K562 (cell line): ENCODE results near the gene SLC41A3. TPM values are rescaled to one million over a fixed set of nuclear protein-coding genes. Genes with fewer than 3 reads are reported as not detected.

Source experiments
- ATAC-seq: fragments of 200-7000 bp; cut with Tn5 transposase; 3 replicates; pipeline ENCODE4 v1.9.1; 2020; ENCODE audit warnings: moderate library complexity
- BruUV-seq: library from RNA; stranded (reverse); fragments of 400-500 nt; replicated peaks from 2 replicates; lab custom pipeline; 2021; lab: Mats Ljungman, UMichigan
- CTCF ChIA-PET: fragments of 300-600 bp; formaldehyde crosslinking; extraction: SDS; loops from one replicate; lab custom pipeline; 2021; ENCODE audit warnings: low intra/inter-chr PET ratio; lab: Yijun Ruan, JAX
- POLR2A ChIA-PET: fragments of 300-600, 350-650 bp; sonication (Branson Sonifier 250); formaldehyde crosslinking; extraction: SDS; loops from one replicate; lab custom pipeline; 2021; ENCODE audit warnings: antibody characterized with exemption, inconsistent platforms; lab: Yijun Ruan, JAX
- DNase-seq, 4 experiments: peaks; one replicate each; pipeline versions ENCODE4 v3.0.0 to v3.0.0-alpha.2; 2011 to 2018; ENCODE audit warnings: low spot score in 3 of 4, mixed read lengths in 3 of 4; ENCODE audit errors: extremely low read depth in 1 of 4
- FAIRE-seq: peaks from 2 replicates; lab custom pipeline; 2011; peaks lifted over from hg19 to GRCh38; lab: Jason Lieb, UNC
- H2AFZ ChIP-seq: 2 replicates; pipeline ENCODE4 v1.6.0; 2011; ENCODE audit warnings: low read depth, low read length, control low read depth, inconsistent platforms
- H3K27ac ChIP-seq: fragments of 200-600 bp; 3 replicates; pipeline ENCODE4 v1.8.0; 2011; ENCODE audit warnings: low read depth, mild to moderate bottlenecking, control low read depth, inconsistent platforms, low read length, moderate library complexity, mixed read lengths; ENCODE audit errors: extremely low read depth
- H3K27me3 ChIP-seq, 2 experiments: fragments of 300-600 bp in 1 of 2; 2 replicates in 1 of 2; 3 replicates in 1 of 2; pipeline versions ENCODE4 v1.6.0 to v1.8.0; 2011; ENCODE audit warnings: inconsistent platforms in 2 of 2, low read length in 2 of 2, mild to moderate bottlenecking in 1 of 2, mixed read lengths in 1 of 2, moderate library complexity in 1 of 2; ENCODE audit not compliant: control insufficient read depth in 2 of 2, insufficient read depth in 2 of 2
- H3K36me3 ChIP-seq: fragments of 300-600 bp; 3 replicates; pipeline ENCODE4 v1.8.0; 2011; ENCODE audit warnings: mild to moderate bottlenecking, low read length, inconsistent platforms; ENCODE audit not compliant: control insufficient read depth, insufficient read depth
- H3K4me1 ChIP-seq, 2 experiments: fragments of 200-600 bp in 1 of 2; replicated peaks in 1 of 2; 2 replicates in 1 of 2; 3 replicates in 1 of 2; pipeline versions ENCODE4 v1.5.1 to v1.8.0; 2011; ENCODE audit warnings: inconsistent platforms in 2 of 2, low read length in 2 of 2, mild to moderate bottlenecking in 1 of 2, mixed read lengths in 1 of 2, moderate library complexity in 1 of 2; ENCODE audit not compliant: control insufficient read depth in 2 of 2, insufficient read depth in 2 of 2
- H3K4me2 ChIP-seq: 2 replicates; pipeline ENCODE4 v1.6.1; 2011; ENCODE audit warnings: low read length, control low read depth, inconsistent platforms, mixed read lengths; ENCODE audit not compliant: insufficient read depth
- H3K4me3 ChIP-seq: fragments of 200-600 bp; sonication (generic), shearing (Covaris generic); 2 replicates; pipeline ENCODE4 v1.5.1; 2016; ENCODE audit warnings: control low read depth, inconsistent platforms
- H3K79me2 ChIP-seq: fragments of 200-600 bp; 3 replicates; pipeline ENCODE4 v1.8.0; 2011; ENCODE audit warnings: low read length, inconsistent platforms; ENCODE audit not compliant: control insufficient read depth, insufficient read depth
- H3K9ac ChIP-seq, 2 experiments: 2 replicates each; pipeline versions ENCODE4 v1.6.0 to v1.6.1; 2011; ENCODE audit warnings: low read depth in 2 of 2, low read length in 2 of 2, control low read depth in 1 of 2, inconsistent platforms in 1 of 2, mild to moderate bottlenecking in 1 of 2, mixed read lengths in 1 of 2; ENCODE audit not compliant: insufficient read depth in 1 of 2
- H3K9me1 ChIP-seq: one replicate; pipeline ENCODE4 v1.6.0; 2011; ENCODE audit warnings: inconsistent platforms, mild to moderate bottlenecking, low read length, moderate library complexity; ENCODE audit not compliant: control insufficient read depth, insufficient read depth
- H3K9me3 ChIP-seq: replicated peaks from 2 replicates; pipeline ENCODE4 v1.5.1; 2011; ENCODE audit warnings: low read depth, low read length, inconsistent platforms; ENCODE audit not compliant: control insufficient read depth, insufficient read depth
- H4K20me1 ChIP-seq: replicated peaks from 2 replicates; pipeline ENCODE4 v1.6.1; 2011; ENCODE audit warnings: low read length, inconsistent platforms, mixed read lengths; ENCODE audit not compliant: control insufficient read depth, insufficient read depth
- ARID3A ChIP-seq: IDR thresholded peaks from 2 replicates; pipeline ENCODE4 v1.6.1; 2012; ENCODE audit warnings: low read depth, low read length, improper control_type of control experiment, borderline replicate concordance
- ARID4B ChIP-seq: sonication (generic); formaldehyde crosslinking; IDR thresholded peaks from 2 replicates; pipeline ENCODE4 v1.8.0; 2022; ENCODE audit warnings: mild to moderate bottlenecking, missing genetic modification reagents
- CCNT2 ChIP-seq: IDR thresholded peaks from 2 replicates; pipeline ENCODE4 v1.6.1; 2011; ENCODE audit warnings: borderline replicate concordance, low read depth, mild to moderate bottlenecking, moderate library complexity, mixed read lengths, low read length; ENCODE audit not compliant: insufficient read length; ENCODE audit errors: extremely low read depth
- CREM ChIP-seq: IDR thresholded peaks from 2 replicates; pipeline ENCODE4 v1.6.1; 2014; ENCODE audit warnings: antibody characterized with exemption, low read depth
- DDX20 ChIP-seq: fragments of 450-650 bp; IDR thresholded peaks from 2 replicates; pipeline ENCODE4 v1.6.1; 2016; ENCODE audit warnings: missing genetic modification characterization, low read depth, mild to moderate bottlenecking, missing compliant biosample characterization, moderate library complexity
- NEUROD1 ChIP-seq: fragments of 150-350 bp; IDR thresholded peaks from 2 replicates; pipeline ENCODE4 v1.6.1; 2014; ENCODE audit warnings: borderline replicate concordance, low read length, low read depth; ENCODE audit not compliant: partially characterized antibody
- NR1H2 ChIP-seq: sonication (generic); formaldehyde crosslinking; IDR thresholded peaks from 2 replicates; pipeline ENCODE4 v1.4.0; 2020; ENCODE audit warnings: mild to moderate bottlenecking, missing genetic modification reagents
- RBM34 ChIP-seq: fragments of 200-400 bp; formaldehyde crosslinking; IDR thresholded peaks from 2 replicates; pipeline ENCODE4 v1.6.1; 2018; ENCODE audit warnings: low read length, borderline replicate concordance; ENCODE audit not compliant: insufficient read depth
- RCOR1 ChIP-seq, 2 experiments: IDR thresholded peaks; 2 replicates each; pipeline ENCODE4 v1.6.1; 2012; ENCODE audit warnings: low read depth in 2 of 2, low read length in 2 of 2, borderline replicate concordance in 1 of 2, improper control_type of control experiment in 1 of 2
- U2AF1 ChIP-seq: fragments of 200-400 bp; formaldehyde crosslinking; optimal IDR thresholded peaks from 2 replicates; pipeline ENCODE3; 2017; ENCODE audit warnings: mild to moderate bottlenecking, low read depth, low read length, moderate library complexity
- ZNF384 ChIP-seq: IDR thresholded peaks from 2 replicates; pipeline ENCODE4 v1.6.1; 2012; ENCODE audit warnings: low read depth, low read length, improper control_type of control experiment
- ZNF785 ChIP-seq: fragments of 250-450 bp; sonication (Bioruptor Pico); IDR thresholded peaks from 2 replicates; pipeline ENCODE4 v1.4.0; 2020; ENCODE audit warnings: mild to moderate bottlenecking
- WGBS: fragments of 100-300 bp; shearing (Covaris generic); methylation state at CpG from one replicate; pipeline ENCODE4 v1.1.6; 2016; ENCODE audit warnings: low coverage, mixed read lengths; ENCODE audit not compliant: insufficient coverage; ENCODE audit errors: missing lambda C conversion rate; 5-methylcytosine and 5-hydroxymethylcytosine counted together
- in situ Hi-C: fragments of 300-500 bp; cut with MboI; formaldehyde crosslinking; loops from 4 replicates; pipeline ENCODE4 v1.15.0; 2018; ENCODE audit warnings: inconsistent platforms, mixed read lengths
- intact Hi-C: fragments of 100-400 bp; cut with micrococcal nuclease; formaldehyde crosslinking; loops from 2 replicates; pipeline ENCODE4 v1.14.2; 2022
- polyA plus RNA-seq, 8 experiments: library from polyadenylated mRNA; depleted of rRNA in 4 of 8; stranded (reverse) in 5 of 8; unstranded in 3 of 8; fragments of >200 nt; fragmentation: Nextera tagmentation in 2 of 8; fragmentation: Illumina TruSeq in 1 of 8; extraction: Ambion mirVana in 2 of 8; extraction: Trizol in 1 of 8; gene quantifications; 2 replicates each; pipeline versions ENCODE4 v1.2.1 to v1.2.3, GENCODE V29; 2011 to 2014; ENCODE audit warnings: inconsistent platforms in 1 of 8, missing spikeins in 1 of 8
- total RNA-seq, 7 experiments: library from RNA; depleted of rRNA in 6 of 7; stranded (reverse); fragments of >200 nt in 6 of 7; fragmentation: Illumina TruSeq in 2 of 7; extraction: Trizol in 2 of 7; gene quantifications; 2 replicates each; pipeline versions ENCODE4 v1.2.1 to v1.2.3, GENCODE V29; 2011 to 2021; ENCODE audit warnings: low replicate concordance in 1 of 7

The SLC41A3 gene
- total and polyA plus RNA-seq, 9 of the 15 experiments (the other 6 are each of a cell fraction or from before 2014, with no cell fraction given): 4.1 to 20.7 (median 11.2) TPM

GRCh38 chr3:126124148-126124868 is 40.4 kb upstream of the SLC41A3 start:
- Histone ChIP-seq H3K36me3 (no peaks in the 10 kb centered on the region), H3K9me3 (no peaks in the 10 kb centered on the region), H4K20me1 (no peaks in the 10 kb centered on the region)
- no peak for FAIRE-seq
- BruUV-seq: no TSS peak
- no peak for ATAC-seq
- TF ChIP-seq CREM (no peak), NEUROD1 (no peak), DDX20 (no peak), NR1H2 (CRISPR knock-in tag) (no peak), ZNF785 (CRISPR knock-in tag) (no peak), RCOR1 (IDR thresholded peaks at IDR 0.05; ENCODE audit: borderline replicate concordance in 1 of 2, low read depth in 2 of 2, low read length in 2 of 2) (no peak), ZNF384 (no peak), ARID3A (no peak), RBM34 (no peak), ARID4B (CRISPR knock-in tag) (no peak), CCNT2 (no peak), U2AF1 (no peak)
- TF ChIP-seq, all 486 proteins: peak for 0
- intact Hi-C loops: no loop called here
- no peak overlapping the region for H3K4me3 ChIP-seq
- no peak for DNase-seq
- H3K9me1 ChIP-seq: no peaks in the 10 kb centered on the region
- H3K27me3 ChIP-seq: peaks cover 2 to 10% of the 10 kb centered on the region in 2 experiments; a peak in 3 of 5 replicates
- no peak overlapping the region for H3K9ac ChIP-seq
- H3K4me2 ChIP-seq: no peak overlapping the region
- POLR2A ChIA-PET: no interaction called here
- in situ Hi-C loops: no loop called here
- H3K27ac ChIP-seq: no peak overlapping the region
- CTCF ChIA-PET: no interaction called here
- no peaks in the 10 kb centered on the region for H3K4me1 ChIP-seq
- H2AFZ ChIP-seq: no peak overlapping the region
- 0% methylated on average over 7 of the region's 10 CpGs for WGBS
- H3K79me2 ChIP-seq: no peaks in the 10 kb centered on the region
